Activated CD8-positive, alpha-beta T cell treated with anti-CD3 and anti-CD28 coated beads, Interleukin-2, amount 10 ng/mL, durations not matched to agents 7 days and 5 days (primary cell): ENCODE measurements around the gene OPRL1. TPM values are rescaled to one million over a fixed set of nuclear protein-coding genes. Genes with fewer than 3 reads are reported as not detected.

ENCODE experiments used
- ATAC-seq: fragments of 150-1000 bp; cut with Tn5 transposase; one replicate; pipeline ENCODE4 v1.10.0; 2021; ENCODE audit warnings: moderate library complexity
- CTCF ChIA-PET: fragments of 350-600 bp; sonication (Branson Sonifier 250); formaldehyde crosslinking; loops from one replicate; lab custom pipeline; 2021; ENCODE audit warnings: antibody characterized with exemption; lab: Charles Lee
- POLR2A ChIA-PET: fragments of 350-600 bp; sonication (Branson Sonifier 250); formaldehyde crosslinking; loops from one replicate; lab custom pipeline; 2021; ENCODE audit warnings: antibody characterized with exemption; lab: Charles Lee
- DNase-seq: peaks from one replicate; pipeline ENCODE4 v3.0.0-alpha.2; 2020
- H3K27ac Mint-ChIP-seq: one replicate; pipeline ENCODE4 v1.8.0; 2021; ENCODE audit warnings: mild to moderate bottlenecking, mixed read lengths
- H3K27me3 Mint-ChIP-seq: one replicate; pipeline ENCODE4 v1.8.0; 2021; ENCODE audit warnings: low read depth, mixed read lengths
- H3K36me3 Mint-ChIP-seq: one replicate; pipeline ENCODE4 v1.8.0; 2021; ENCODE audit warnings: low read depth, mixed read lengths
- H3K4me1 Mint-ChIP-seq: one replicate; pipeline ENCODE4 v1.8.0; 2021; ENCODE audit warnings: low read depth, mixed read lengths
- H3K4me3 Mint-ChIP-seq: one replicate; pipeline ENCODE4 v1.8.0; 2021; ENCODE audit warnings: mild to moderate bottlenecking, mixed read lengths
- H3K9me3 Mint-ChIP-seq: one replicate; pipeline ENCODE4 v1.8.0; 2022; ENCODE audit warnings: mixed read lengths; ENCODE audit not compliant: insufficient read depth
- microRNA-seq: library from miRNA; unstranded; fragments of <30 nt; microRNA quantifications from one replicate; pipeline ENCODE4 v1.2.0, GENCODE V29; 2022
- total RNA-seq, 2 experiments: library from RNA; stranded (reverse); gene quantifications; one replicate each; pipeline ENCODE4 v1.2.3, GENCODE V29; 2021

The OPRL1 gene
- total RNA-seq, 2 experiments from 2014 or later = 1.5 to 2.0 TPM

- Mint-ChIP-seq H3K4me3 (no peak overlapping the region), H3K36me3 (peaks cover 2% of the 10 kb centered on the region), H3K27me3 (no peaks in the 10 kb centered on the region), H3K9me3 (no peaks in the 10 kb centered on the region), H3K27ac (no peak overlapping the region), H3K4me1 (no peaks in the 10 kb centered on the region)
- CTCF ChIA-PET = no interaction called here
- ATAC-seq (no peak), DNase-seq (no peak)
- POLR2A ChIA-PET = no interaction called here
These were observed 64.4 kb downstream of the OPRL1 start for GRCh38 chr20:64144144-64144912.

GRCh38 chr20:64145458-64146300 is 65.8 kb downstream of the OPRL1 start:
- POLR2A ChIA-PET = no interaction called here
- Mint-ChIP-seq H3K27ac (no peak overlapping the region), H3K4me1 (no peaks in the 10 kb centered on the region), H3K27me3 (no peaks in the 10 kb centered on the region), H3K36me3 (peaks cover 2% of the 10 kb centered on the region), H3K9me3 (no peaks in the 10 kb centered on the region), H3K4me3 (no peak overlapping the region)
- CTCF ChIA-PET = no interaction called here
- ATAC-seq = no peak
- peak; percentile 28 for DNase-seq

GRCh38 chr20:64146301-64146935 is 66.5 kb downstream of the OPRL1 start:
- H3K27ac Mint-ChIP-seq = no peak overlapping the region
- no peaks in the 10 kb centered on the region for H3K4me1 Mint-ChIP-seq
- peaks cover 2% of the 10 kb centered on the region for H3K36me3 Mint-ChIP-seq
- no peak for DNase-seq
- no peaks in the 10 kb centered on the region for H3K9me3 Mint-ChIP-seq
- H3K4me3 Mint-ChIP-seq = no peak overlapping the region
- POLR2A ChIA-PET = no interaction called here
- no peak for ATAC-seq
- H3K27me3 Mint-ChIP-seq = no peaks in the 10 kb centered on the region
- CTCF ChIA-PET = no interaction called here

GRCh38 chr20:64146936-64147477 is 67.1 kb downstream of the OPRL1 start:
- CTCF ChIA-PET = no interaction called here
- Mint-ChIP-seq H3K4me1 (no peaks in the 10 kb centered on the region), H3K9me3 (no peaks in the 10 kb centered on the region)

GRCh38 chr20:64148581-64148980 is 68.7 kb downstream of the OPRL1 start:
- Mint-ChIP-seq H3K27ac (no peak overlapping the region), H3K4me1 (no peaks in the 10 kb centered on the region), H3K4me3 (no peak overlapping the region), H3K36me3 (peaks cover 2% of the 10 kb centered on the region), H3K9me3 (no peaks in the 10 kb centered on the region), H3K27me3 (no peaks in the 10 kb centered on the region)
- no peak for ATAC-seq
- POLR2A ChIA-PET = no interaction called here
- CTCF ChIA-PET = no interaction called here
- DNase-seq = no peak

More at GRCh38 chr20:64146936-64147477, 67.1 kb downstream of the OPRL1 start:
- no peak overlapping the region for H3K4me3 Mint-ChIP-seq
- peaks cover 2% of the 10 kb centered on the region for H3K36me3 Mint-ChIP-seq
- POLR2A ChIA-PET = no interaction called here
- no peak for DNase-seq
- no peak for ATAC-seq
- H3K27me3 Mint-ChIP-seq = no peaks in the 10 kb centered on the region
- no peak overlapping the region for H3K27ac Mint-ChIP-seq

- no peak overlapping the region for H3K4me3 Mint-ChIP-seq
- DNase-seq (no peak), ATAC-seq (no peak)
- POLR2A ChIA-PET = no interaction called here
- no peak overlapping the region for H3K27ac Mint-ChIP-seq
- H3K27me3 Mint-ChIP-seq = no peaks in the 10 kb centered on the region
- no peaks in the 10 kb centered on the region for H3K9me3 Mint-ChIP-seq
- H3K36me3 Mint-ChIP-seq = peaks cover 2% of the 10 kb centered on the region
- no peaks in the 10 kb centered on the region for H3K4me1 Mint-ChIP-seq
- CTCF ChIA-PET = no interaction called here
These were observed 69.3 kb downstream of the OPRL1 start for GRCh38 chr20:64149141-64149540.

GRCh38 chr20:64149809-64150560 is 70.1 kb downstream of the OPRL1 start:
- Mint-ChIP-seq H3K27ac (no peak overlapping the region), H3K27me3 (no peaks in the 10 kb centered on the region), H3K9me3 (no peaks in the 10 kb centered on the region), H3K4me1 (no peaks in the 10 kb centered on the region), H3K4me3 (no peak overlapping the region), H3K36me3 (peaks cover 2% of the 10 kb centered on the region)
- ATAC-seq (no peak), DNase-seq (no peak)
- POLR2A ChIA-PET = no interaction called here
- CTCF ChIA-PET = no interaction called here

Small RNA genes lying within 50 kb of the gene (microRNA-seq; reads per million reads assigned to microRNA genes)
- gene MIR6813 = 6.3 reads per million, percentile 8 among the genes with 10 or more reads in this experiment

Other genes starting within 250 kb of the OPRL1 start
- gene ZBTB46, start 248.8 kb upstream of the OPRL1 start, total RNA-seq = under 1 TPM in 1 of 2 experiments, not detected in 1; 0.10 TPM
- not detected for gene ABHD16B, start 218.6 kb upstream of the OPRL1 start, total RNA-seq
- gene TPD52L2, start 214.8 kb upstream of the OPRL1 start, total RNA-seq = 10 to 100 TPM; 35.7 to 40.0 TPM
- 10 to 100 TPM; 47.3 to 48.1 TPM for gene DNAJC5, start 185.0 kb upstream of the OPRL1 start, total RNA-seq
- gene UCKL1, start 123.7 kb upstream of the OPRL1 start, total RNA-seq = 10 to 100 TPM; 41.1 to 45.4 TPM
- 10 to 100 TPM; 12.0 to 12.1 TPM for gene ZNF512B, start 110.2 kb upstream of the OPRL1 start, total RNA-seq
- gene SAMD10, start 100.4 kb upstream of the OPRL1 start, total RNA-seq = 10 to 100 TPM; 12.0 to 12.5 TPM
- 10 to 100 TPM; 64.7 to 68.3 TPM for gene PRPF6, start 99.0 kb upstream of the OPRL1 start, total RNA-seq
- gene C20orf204, start 43.9 kb upstream of the OPRL1 start, total RNA-seq = 1 to 10 TPM; 6.4 to 7.6 TPM
- under 1 TPM; 0.13 to 0.21 TPM for gene SOX18, start 30.4 kb upstream of the OPRL1 start, total RNA-seq
- 10 to 100 TPM; 49.6 to 55.3 TPM for gene TCEA2, start 16.9 kb upstream of the OPRL1 start, total RNA-seq
- gene RGS19, start 564 bp upstream of the OPRL1 start, total RNA-seq = 100 to 1,000 TPM; 130 to 135 TPM
- under 1 TPM; 0.34 to 0.61 TPM for gene LKAAEAR1, start 4.3 kb downstream of the OPRL1 start, total RNA-seq
- not detected for gene NPBWR2, start 27.5 kb downstream of the OPRL1 start, total RNA-seq
- gene MYT1, start 84.4 kb downstream of the OPRL1 start, total RNA-seq = not detected
- 10 to 100 TPM; 32.0 to 33.2 TPM for gene PCMTD2, start 175.7 kb downstream of the OPRL1 start, total RNA-seq